Measurements from ENCODE around the gene ZNF93. TPM values are rescaled to one million over a fixed set of nuclear protein-coding genes. Genes with fewer than 3 reads are reported as not detected.
"Not testable (repeated sequence)": the region's sequence is repeated elsewhere in the genome, so short reads cannot be mapped to it uniquely, and the experiment has no call there.

ZNF93 gene
- polyA plus RNA-seq (2013, experiment 1 of 2), result 35.5 TPM
- 34.8 TPM for polyA plus RNA-seq (2013, experiment 2 of 2)

- whole genome bisulfite sequencing, 2 donors (ENCODE audit: extremely low coverage in 2 of 2, insufficient read length in 2 of 2, insufficient replicate concordance in 1 of 2), result no CpG with 5 or more reads among the region's 35 CpGs
- no peak within 1 kb of the TSS for H2BK120ac ChIP-seq (ENCODE audit: low read depth, low read length)
- H3K4me3 ChIP-seq (ENCODE audit: low read length in 2 of 2), result peak within 1 kb of the TSS; percentile 78 to 91
- H4K91ac ChIP-seq (ENCODE audit: low read depth, low read length, poor library complexity), result no peak within 1 kb of the TSS
- H3K27ac ChIP-seq (replicated peaks; ENCODE audit: low read length), result peak within 1 kb of the TSS; percentile 93
- peaks cover 6 to 73% of the 10 kb centered on the region in 2 donors for H3K9me3 ChIP-seq (replicated peaks in 1 of 2; ENCODE audit: control insufficient read depth in 2 of 2, insufficient read depth in 1 of 2, low read depth in 1 of 2, low read length in 2 of 2)
- H3K4ac ChIP-seq (ENCODE audit: low read length), result no peak within 1 kb of the TSS
- H3K4me2 ChIP-seq (ENCODE audit: insufficient read depth, low read length, poor library complexity, severe bottlenecking), result peak within 1 kb of the TSS; percentile 51
- no peak within 1 kb of the TSS for H2BK12ac ChIP-seq (ENCODE audit: low read length)
- H2AK5ac ChIP-seq (ENCODE audit: low read depth, low read length), result peak within 1 kb of the TSS; percentile 30
- peaks cover 3 to 40% of the 10 kb centered on the region in 2 donors for H3K36me3 ChIP-seq (replicated peaks in 1 of 2; ENCODE audit: control insufficient read depth in 2 of 2, insufficient read depth in 2 of 2, low read length in 2 of 2)
- peak within 1 kb of the TSS; percentile 85 for H3K9ac ChIP-seq (ENCODE audit: low read depth, low read length, poor library complexity)
- peak; percentile 97 for DNase-seq (ENCODE audit: low spot score)
- peaks cover 0 to 9% of the 10 kb centered on the region in 2 donors for H3K4me1 ChIP-seq (ENCODE audit: control insufficient read depth in 2 of 2, insufficient read depth in 1 of 2, low read depth in 1 of 2, low read length in 2 of 2)
- no peak within 1 kb of the TSS for H4K8ac ChIP-seq (ENCODE audit: low read depth, low read length)
- peak within 1 kb of the TSS; percentile 92 for H3K18ac ChIP-seq (ENCODE audit: low read length)
- H2AFZ ChIP-seq (ENCODE audit: low read length), result peak within 1 kb of the TSS; percentile 86
- no peak within 1 kb of the TSS for H3K14ac ChIP-seq (ENCODE audit: low read length)
- H3K79me1 ChIP-seq (ENCODE audit: low read depth, low read length), result no peaks in the 10 kb centered on the region
- peak within 1 kb of the TSS; percentile 23 for H3K23ac ChIP-seq (ENCODE audit: low read depth, low read length, poor library complexity)
- H2BK15ac ChIP-seq (ENCODE audit: low read length), result no peak within 1 kb of the TSS
- peak within 1 kb of the TSS; percentile 88 for H2BK5ac ChIP-seq (ENCODE audit: low read length)
- H3K27me3 ChIP-seq (ENCODE audit: control insufficient read depth in 3 of 3, insufficient read depth in 3 of 3, low read depth in 1 of 3, low read length in 3 of 3), result no peaks in the 10 kb centered on the region
Measured at GRCh38 chr19:19900729-19901444, at the start of gene ZNF93. ZNF93 (plus strand) TSS chr19:19900946; CDS start chr19:19901089, 143 bp downstream.

DNA sequence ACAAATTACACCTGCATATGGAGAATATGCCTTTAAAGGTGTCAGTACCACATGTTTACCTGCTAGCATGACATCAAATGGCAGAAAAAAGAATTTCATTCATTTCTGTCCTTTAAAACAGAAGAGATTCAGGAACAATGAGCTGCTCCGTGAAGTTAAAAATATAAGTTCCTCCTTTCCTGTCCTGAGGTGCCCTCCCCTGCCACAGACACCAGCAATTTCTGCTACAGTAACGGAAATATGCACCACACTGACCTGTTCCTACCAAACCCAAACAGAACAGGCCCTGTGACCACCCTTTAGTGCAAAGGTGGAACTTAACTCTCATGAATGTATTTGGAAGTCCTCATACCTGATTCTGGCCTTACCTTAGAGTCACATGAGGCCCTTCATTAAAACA lies 49.0 kb upstream of the ZNF93 start:
- H3K36me3 ChIP-seq (replicated peaks in 1 of 2; ENCODE audit: control insufficient read depth in 2 of 2, insufficient read depth in 2 of 2, low read length in 2 of 2); H4K91ac ChIP-seq (ENCODE audit: low read depth, low read length, poor library complexity); H3K14ac ChIP-seq (ENCODE audit: low read length); H3K4me3 ChIP-seq (ENCODE audit: low read length in 2 of 2); DNase-seq (ENCODE audit: low spot score); H2BK12ac ChIP-seq (ENCODE audit: low read length); H3K4me2 ChIP-seq (ENCODE audit: insufficient read depth, low read length, poor library complexity, severe bottlenecking); H3K23ac ChIP-seq (ENCODE audit: low read depth, low read length, poor library complexity); H3K4me1 ChIP-seq (ENCODE audit: control insufficient read depth in 2 of 2, insufficient read depth in 1 of 2, low read depth in 1 of 2, low read length in 2 of 2); H2BK15ac ChIP-seq (ENCODE audit: low read length); H3K18ac ChIP-seq (ENCODE audit: low read length); H2AK5ac ChIP-seq (ENCODE audit: low read depth, low read length); H3K27ac ChIP-seq (replicated peaks; ENCODE audit: low read length); H3K9me3 ChIP-seq (replicated peaks in 1 of 2; ENCODE audit: control insufficient read depth in 2 of 2, insufficient read depth in 1 of 2, low read depth in 1 of 2, low read length in 2 of 2); H3K9ac ChIP-seq (ENCODE audit: low read depth, low read length, poor library complexity); H4K8ac ChIP-seq (ENCODE audit: low read depth, low read length); H2BK120ac ChIP-seq (ENCODE audit: low read depth, low read length); H3K4ac ChIP-seq (ENCODE audit: low read length); H2BK5ac ChIP-seq (ENCODE audit: low read length); H2AFZ ChIP-seq (ENCODE audit: low read length); H3K27me3 ChIP-seq (ENCODE audit: control insufficient read depth in 3 of 3, insufficient read depth in 3 of 3, low read depth in 1 of 3, low read length in 3 of 3); H3K79me1 ChIP-seq (ENCODE audit: low read depth, low read length): not testable (repeated sequence)
- no CpG with 5 or more reads among the region's 2 CpGs for WGBS, 2 donors (ENCODE audit: extremely low coverage in 2 of 2, insufficient read length in 2 of 2, insufficient replicate concordance in 1 of 2)

GRCh38 chr19:19858751-19859150 lies 42.0 kb upstream of the ZNF93 start:
- DNase-seq (ENCODE audit: low spot score), result no peak
- no peak overlapping the region for H3K27ac ChIP-seq (replicated peaks; ENCODE audit: low read length)
- no peaks in the 10 kb centered on the region for H3K79me1 ChIP-seq (ENCODE audit: low read depth, low read length)
- no CpG with 5 or more reads among the region's 2 CpGs for WGBS, 2 donors (ENCODE audit: extremely low coverage in 2 of 2, insufficient read length in 2 of 2, insufficient replicate concordance in 1 of 2)
- H3K9ac ChIP-seq (ENCODE audit: low read depth, low read length, poor library complexity), result no peak overlapping the region
- H2BK5ac ChIP-seq (ENCODE audit: low read length), result no peak overlapping the region
- H3K36me3 ChIP-seq (replicated peaks in 1 of 2; ENCODE audit: control insufficient read depth in 2 of 2, insufficient read depth in 2 of 2, low read length in 2 of 2), result peaks cover 0 to 4% of the 10 kb centered on the region in 2 donors
- peaks cover 0 to 20% of the 10 kb centered on the region in 2 donors for H3K9me3 ChIP-seq (replicated peaks in 1 of 2; ENCODE audit: control insufficient read depth in 2 of 2, insufficient read depth in 1 of 2, low read depth in 1 of 2, low read length in 2 of 2)
- H2AK5ac ChIP-seq (ENCODE audit: low read depth, low read length), result no peak overlapping the region
- no peak overlapping the region for H2AFZ ChIP-seq (ENCODE audit: low read length)
- H3K4me1 ChIP-seq (ENCODE audit: control insufficient read depth in 2 of 2, insufficient read depth in 1 of 2, low read depth in 1 of 2, low read length in 2 of 2), result peaks cover 0 to 1% of the 10 kb centered on the region in 2 donors
- no peak overlapping the region for H3K4me3 ChIP-seq (ENCODE audit: low read length in 2 of 2)
- H4K8ac ChIP-seq (ENCODE audit: low read depth, low read length), result no peak overlapping the region
- no peak overlapping the region for H2BK15ac ChIP-seq (ENCODE audit: low read length)
- no peak overlapping the region for H3K14ac ChIP-seq (ENCODE audit: low read length)
- no peak overlapping the region for H3K4ac ChIP-seq (ENCODE audit: low read length)
- no peak overlapping the region for H2BK120ac ChIP-seq (ENCODE audit: low read depth, low read length)
- no peaks in the 10 kb centered on the region for H3K27me3 ChIP-seq (ENCODE audit: control insufficient read depth in 3 of 3, insufficient read depth in 3 of 3, low read depth in 1 of 3, low read length in 3 of 3)
- H2BK12ac ChIP-seq (ENCODE audit: low read length), result no peak overlapping the region
- H3K18ac ChIP-seq (ENCODE audit: low read length), result no peak overlapping the region
- H4K91ac ChIP-seq (ENCODE audit: low read depth, low read length, poor library complexity), result no peak overlapping the region
- no peak overlapping the region for H3K4me2 ChIP-seq (ENCODE audit: insufficient read depth, low read length, poor library complexity, severe bottlenecking)
- no peak overlapping the region for H3K23ac ChIP-seq (ENCODE audit: low read depth, low read length, poor library complexity)

GRCh38 chr19:19860756-19861390 lies 39.9 kb upstream of the ZNF93 start:
- Histone ChIP-seq H3K9me3 (replicated peaks in 1 of 2; ENCODE audit: control insufficient read depth in 2 of 2, insufficient read depth in 1 of 2, low read depth in 1 of 2, low read length in 2 of 2) (peaks cover 0 to 27% of the 10 kb centered on the region in 2 donors), H2BK12ac (ENCODE audit: low read length) (peak overlapping the region; percentile 50), H2BK5ac (ENCODE audit: low read length) (no peak overlapping the region), H3K23ac (ENCODE audit: low read depth, low read length, poor library complexity) (no peak overlapping the region), H2AFZ (ENCODE audit: low read length) (peak overlapping the region; percentile 76), H3K4ac (ENCODE audit: low read length) (no peak overlapping the region), H3K18ac (ENCODE audit: low read length) (peak overlapping the region; percentile 27), H2BK15ac (ENCODE audit: low read length) (peak overlapping the region; percentile 28), H4K91ac (ENCODE audit: low read depth, low read length, poor library complexity) (peak overlapping the region; percentile 57), H2BK120ac (ENCODE audit: low read depth, low read length) (peak overlapping the region; percentile 14), H4K8ac (ENCODE audit: low read depth, low read length) (peak overlapping the region; percentile 56), H3K14ac (ENCODE audit: low read length) (peak overlapping the region; percentile 87), H3K27me3 (ENCODE audit: control insufficient read depth in 3 of 3, insufficient read depth in 3 of 3, low read depth in 1 of 3, low read length in 3 of 3) (no peaks in the 10 kb centered on the region), H3K4me1 (ENCODE audit: control insufficient read depth in 2 of 2, insufficient read depth in 1 of 2, low read depth in 1 of 2, low read length in 2 of 2) (peaks cover 0 to 1% of the 10 kb centered on the region in 2 donors), H3K27ac (replicated peaks; ENCODE audit: low read length) (no peak overlapping the region), H3K36me3 (replicated peaks in 1 of 2; ENCODE audit: control insufficient read depth in 2 of 2, insufficient read depth in 2 of 2, low read length in 2 of 2) (peaks cover 0 to 4% of the 10 kb centered on the region in 2 donors), H2AK5ac (ENCODE audit: low read depth, low read length) (peak overlapping the region; percentile 58), H3K4me2 (ENCODE audit: insufficient read depth, low read length, poor library complexity, severe bottlenecking) (peak overlapping the region; percentile 75), H3K4me3 (ENCODE audit: low read length in 2 of 2) (peak overlapping the region in 1 of 2 donors; percentile 83), H3K9ac (ENCODE audit: low read depth, low read length, poor library complexity) (peak overlapping the region; percentile 97), H3K79me1 (ENCODE audit: low read depth, low read length) (no peaks in the 10 kb centered on the region)
- peak; percentile 84 for DNase-seq (ENCODE audit: low spot score)
- no CpG with 5 or more reads among the region's 29 CpGs for WGBS, 2 donors (ENCODE audit: extremely low coverage in 2 of 2, insufficient read length in 2 of 2, insufficient replicate concordance in 1 of 2)
